ENCODE data around the gene RPL9. TPM values are rescaled to one million over a fixed set of nuclear protein-coding genes. Genes with fewer than 3 reads are reported as not detected.

Gene RPL9
- total and polyA plus RNA-seq, 2 of the 13 experiments (the other 11 are each of a cell fraction or from before 2014, with no cell fraction given): 993 to 2,148 TPM

Small RNAs within 50 kb of the gene (microRNA-seq; reads per million reads assigned to microRNA genes)
- gene MIR5591: not detected

Small RNAs within 50 kb of the gene (small RNA-seq; reads per million reads assigned to genes)
- gene MIR5591 (ENCODE audit: insufficient read depth in 2 of 3, insufficient read length in 3 of 3, low read depth in 2 of 3, low replicate concordance in 1 of 3): 0 reads per million in 3 experiments
- gene RF00019 (ENCODE audit: insufficient read depth in 2 of 3, insufficient read length in 3 of 3, low read depth in 2 of 3, low replicate concordance in 1 of 3): 0 reads per million in 3 experiments

Other genes starting within 250 kb of the RPL9 start
- gene RFC1, start 92.6 kb downstream of the RPL9 start, total RNA-seq (2016; rRNA removed; fragmentation: Illumina TruSeq; extraction: Trizol): 78.8 and 118 TPM in 2 replicates
- 8.5 and 15.9 TPM in 2 replicates for gene RFC1, start 92.6 kb downstream of the RPL9 start, polyA plus RNA-seq (2011; rRNA removed)
- gene KLB, start 52.0 kb downstream of the RPL9 start, total RNA-seq (2016; rRNA removed; fragmentation: Illumina TruSeq; extraction: Trizol): 41.9 and 82.0 TPM in 2 replicates
- 22.6 and 25.3 TPM in 2 replicates for gene KLB, start 52.0 kb downstream of the RPL9 start, polyA plus RNA-seq (2011; rRNA removed)
- gene LIAS, start 134 bp upstream of the RPL9 start, total RNA-seq (2016; rRNA removed; fragmentation: Illumina TruSeq; extraction: Trizol): 16.6 and 18.3 TPM in 2 replicates
- gene LIAS, start 134 bp upstream of the RPL9 start, polyA plus RNA-seq (2011; rRNA removed): 11.4 and 16.0 TPM in 2 replicates
- 384 and 661 TPM in 2 replicates for gene UGDH, start 68.5 kb upstream of the RPL9 start, total RNA-seq (2016; rRNA removed; fragmentation: Illumina TruSeq; extraction: Trizol)
- gene UGDH, start 68.5 kb upstream of the RPL9 start, polyA plus RNA-seq (2011; rRNA removed): 89.8 and 99.0 TPM in 2 replicates
- gene SMIM14, start 179.9 kb upstream of the RPL9 start, total RNA-seq (2016; rRNA removed; fragmentation: Illumina TruSeq; extraction: Trizol): 16.3 and 26.2 TPM in 2 replicates
- 20.1 and 28.1 TPM in 2 replicates for gene SMIM14, start 179.9 kb upstream of the RPL9 start, polyA plus RNA-seq (2011; rRNA removed)
- 36.2 and 72.9 TPM in 2 replicates for gene UBE2K, start 239.2 kb upstream of the RPL9 start, total RNA-seq (2016; rRNA removed; fragmentation: Illumina TruSeq; extraction: Trizol)
- 58.7 and 81.0 TPM in 2 replicates for gene UBE2K, start 239.2 kb upstream of the RPL9 start, polyA plus RNA-seq (2011; rRNA removed)

All from HepG2 (cell line).